ENCODE results near the gene IGSF21.

IGSF21 gene

DNA sequence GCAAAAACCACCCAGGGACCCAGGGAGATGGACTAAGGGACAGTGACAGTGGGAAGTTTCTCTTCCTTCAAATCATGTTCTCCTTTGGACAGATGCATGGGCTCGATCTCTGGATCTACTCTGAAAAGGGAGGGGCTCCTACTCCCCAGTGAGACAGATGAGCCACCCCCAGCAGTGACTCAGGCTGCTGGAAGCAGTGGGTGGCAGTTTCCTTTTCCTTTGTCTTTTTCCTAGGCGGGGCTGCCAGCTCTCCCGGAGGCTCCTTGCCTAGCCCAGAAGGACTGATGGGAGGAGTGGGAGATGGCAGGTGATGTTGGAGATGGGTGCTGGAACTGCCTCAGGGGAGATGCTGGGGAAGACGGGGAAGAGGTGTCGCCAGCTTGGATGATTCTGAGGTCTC lies 41.0 kb upstream of the IGSF21 start:
- CTCF ChIA-PET = interaction anchor here (1.5 to 2.1 kb wide), 2 partner anchors 9 to 14 kb away, joined by 3 to 5 read pairs; no protein-coding TSS in a partner anchor
- DNase-seq (ENCODE audit: extremely low spot score) = no peak
- POLR2A ChIA-PET = no interaction called here
- TF ChIP-seq, protein P1, sequence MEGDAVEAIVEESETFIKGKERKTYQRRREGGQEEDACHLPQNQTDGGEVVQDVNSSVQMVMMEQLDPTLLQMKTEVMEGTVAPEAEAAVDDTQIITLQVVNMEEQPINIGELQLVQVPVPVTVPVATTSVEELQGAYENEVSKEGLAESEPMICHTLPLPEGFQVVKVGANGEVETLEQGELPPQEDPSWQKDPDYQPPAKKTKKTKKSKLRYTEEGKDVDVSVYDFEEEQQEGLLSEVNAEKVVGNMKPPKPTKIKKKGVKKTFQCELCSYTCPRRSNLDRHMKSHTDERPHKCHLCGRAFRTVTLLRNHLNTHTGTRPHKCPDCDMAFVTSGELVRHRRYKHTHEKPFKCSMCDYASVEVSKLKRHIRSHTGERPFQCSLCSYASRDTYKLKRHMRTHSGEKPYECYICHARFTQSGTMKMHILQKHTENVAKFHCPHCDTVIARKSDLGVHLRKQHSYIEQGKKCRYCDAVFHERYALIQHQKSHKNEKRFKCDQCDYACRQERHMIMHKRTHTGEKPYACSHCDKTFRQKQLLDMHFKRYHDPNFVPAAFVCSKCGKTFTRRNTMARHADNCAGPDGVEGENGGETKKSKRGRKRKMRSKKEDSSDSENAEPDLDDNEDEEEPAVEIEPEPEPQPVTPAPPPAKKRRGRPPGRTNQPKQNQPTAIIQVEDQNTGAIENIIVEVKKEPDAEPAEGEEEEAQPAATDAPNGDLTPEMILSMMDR (IDR thresholded peaks at IDR 0.05; ENCODE audit: control extremely low read depth, extremely low read depth, low read depth, missing control alignments) = no peak

DNA sequence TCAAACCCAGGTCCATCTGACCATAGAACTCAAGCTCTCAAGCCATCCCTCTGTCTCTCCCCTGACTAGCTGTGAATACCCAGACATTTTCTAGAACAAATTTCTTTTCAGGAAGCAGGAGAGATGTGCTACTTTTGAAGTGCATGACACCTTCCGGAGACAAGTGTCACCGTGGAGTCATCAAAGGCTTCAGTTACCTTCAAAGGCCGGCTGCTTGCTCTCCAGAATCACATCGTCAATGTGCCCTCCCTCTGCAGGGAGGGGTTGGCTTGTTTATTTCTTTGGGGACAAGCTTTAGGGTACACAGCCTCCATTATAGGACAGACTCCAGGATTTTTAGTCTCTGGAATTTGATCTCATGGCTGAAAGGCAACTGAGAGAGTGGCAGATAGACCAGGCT lies 37.7 kb upstream of the IGSF21 start:
- CTCF ChIA-PET = no interaction called here
- TF ChIP-seq, protein P1 (IDR thresholded peaks at IDR 0.05; ENCODE audit: control extremely low read depth, extremely low read depth, low read depth, missing control alignments) = no peak
- POLR2A ChIA-PET = no interaction called here
- DNase-seq (ENCODE audit: extremely low spot score) = no peak

- DNase-seq (ENCODE audit: extremely low spot score) = no peak
- CTCF ChIA-PET = no interaction called here
- POLR2A ChIA-PET = no interaction called here
- TF ChIP-seq, protein P1 (IDR thresholded peaks at IDR 0.05; ENCODE audit: control extremely low read depth, extremely low read depth, low read depth, missing control alignments) = no peak
These were observed 35.5 kb upstream of the IGSF21 start for GRCh38 chr1:18072066-18072465.

- ChIA-PET CTCF (interaction anchor here (1.8 kb wide), 1 partner anchor 27 kb away, joined by 4 read pairs; no protein-coding TSS in a partner anchor), POLR2A (no interaction called here)
- no peak for DNase-seq (ENCODE audit: extremely low spot score)
- TF ChIP-seq, protein P1 (IDR thresholded peaks at IDR 0.05; ENCODE audit: control extremely low read depth, extremely low read depth, low read depth, missing control alignments) = no peak
These were observed 34.4 kb upstream of the IGSF21 start for GRCh38 chr1:18073066-18073642.

DNA sequence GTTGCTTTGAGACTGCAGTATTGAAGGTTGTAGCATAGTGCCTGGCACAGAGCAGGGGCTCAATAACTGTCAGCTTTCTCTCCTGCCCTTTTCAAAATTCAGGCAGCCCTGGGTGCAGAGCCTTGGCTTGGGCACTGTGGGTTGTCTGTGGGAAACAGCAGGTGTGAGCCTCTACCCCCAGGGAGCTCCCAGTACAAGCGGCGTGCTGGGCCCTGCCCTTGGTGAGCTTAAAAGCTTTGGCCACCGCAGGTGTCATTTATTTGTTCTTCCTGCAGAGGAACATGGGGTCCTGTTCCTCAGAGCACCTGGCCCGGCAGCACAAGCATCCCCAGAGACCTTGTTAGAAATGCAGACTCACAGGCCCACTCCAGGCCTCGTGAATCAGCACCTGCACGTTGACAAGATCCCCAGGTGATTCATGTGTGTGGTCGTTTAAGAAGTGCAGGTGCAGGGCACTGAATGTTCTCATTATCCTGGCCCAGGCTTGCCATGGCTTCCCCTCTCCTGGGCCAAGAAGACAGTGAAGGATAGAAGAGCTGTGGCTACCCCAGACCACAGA lies 29.9 kb upstream of the IGSF21 start:
- no peak for DNase-seq (ENCODE audit: extremely low spot score)

GRCh38 chr1:18079941-18080735 lies 27.5 kb upstream of the IGSF21 start:
- TF ChIP-seq, protein P1 (IDR thresholded peaks at IDR 0.05; ENCODE audit: control extremely low read depth, extremely low read depth, low read depth, missing control alignments) = no peak
- no peak for DNase-seq (ENCODE audit: extremely low spot score)
- ChIA-PET POLR2A (interaction anchor here (0.6 kb wide), 1 partner anchor 88 kb away, joined by 4 read pairs; no protein-coding TSS in a partner anchor), CTCF (interaction anchor here (1.2 to 3.7 kb wide), 2 partner anchors 15 to 20 kb away, joined by 5 to 11 read pairs; no protein-coding TSS in a partner anchor)

More for the DNA sequence above, 29.9 kb upstream of the IGSF21 start:
- ChIA-PET POLR2A (no interaction called here), CTCF (interaction anchor here (1.7 to 3.7 kb wide), 2 partner anchors 19 to 23 kb away, joined by 4 to 11 read pairs; no protein-coding TSS in a partner anchor)
- TF ChIP-seq, protein P1 (IDR thresholded peaks at IDR 0.05; ENCODE audit: control extremely low read depth, extremely low read depth, low read depth, missing control alignments) = no peak
